HEK293T (cell line): ENCODE data around the gene SH3PXD2B.

Source experiments
- ELF4 ChIP-seq: fragments of 450-650 bp; IDR thresholded peaks from 2 replicates; pipeline ENCODE4 v1.6.1; 2017; ENCODE audit warnings: antibody characterized with exemption
- FOXA1 ChIP-seq: fragments of 450-650 bp; IDR thresholded peaks from 2 replicates; pipeline ENCODE4 v1.6.1; 2016; ENCODE audit warnings: mild to moderate bottlenecking
- FOXK2 ChIP-seq: fragments of 450-650 bp; IDR thresholded peaks from 2 replicates; pipeline ENCODE4 v1.6.1; 2016; ENCODE audit warnings: mild to moderate bottlenecking

DNA sequence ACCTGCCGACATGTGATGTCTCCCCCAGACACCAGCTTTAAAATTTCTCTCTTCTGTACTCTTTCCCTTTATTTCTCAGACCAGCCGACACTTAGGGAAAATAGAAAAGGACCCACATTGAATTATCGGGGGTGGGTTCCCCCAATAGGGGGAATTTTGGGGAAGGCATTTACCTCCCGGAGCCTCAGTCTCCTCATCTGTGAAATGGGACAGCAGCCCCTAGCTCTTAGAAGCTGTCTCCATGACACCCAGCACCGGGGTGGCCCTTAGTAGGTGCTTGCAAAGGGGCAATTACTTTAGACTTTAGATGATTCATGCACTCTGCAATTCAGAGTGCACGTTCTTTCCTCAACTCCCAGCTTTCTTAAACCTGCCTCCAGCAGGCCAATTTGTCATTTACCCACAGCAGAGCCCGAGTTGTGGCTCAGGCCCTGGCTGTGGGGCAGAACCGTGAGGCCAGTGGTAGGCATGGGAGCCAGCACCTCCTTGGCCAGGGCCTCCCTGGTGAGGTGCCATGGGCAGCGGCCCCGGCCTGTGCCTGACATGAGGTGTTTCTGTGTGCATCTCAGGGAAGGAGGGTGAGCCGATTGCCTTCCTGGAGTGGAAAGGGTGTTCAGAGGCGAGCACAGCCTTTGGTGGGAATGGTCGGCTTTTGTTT lies 51.7 kb downstream of the SH3PXD2B start:
- TF ChIP-seq ELF4 (no peak), FOXA1 (no peak), FOXK2 (no peak)
